ENCODE results near the gene KCNE3. TPM values are rescaled to one million over a fixed set of nuclear protein-coding genes. Genes with fewer than 3 reads are reported as not detected.
A peak's percentile ranks its signal among the peaks of the same experiment; 100 is the strongest.

Gene KCNE3
- total and polyA plus RNA-seq, 2 of the 13 experiments (the other 11 are each of a cell fraction or from before 2014, with no cell fraction given) = 0.33 to 2.2 TPM

DNA sequence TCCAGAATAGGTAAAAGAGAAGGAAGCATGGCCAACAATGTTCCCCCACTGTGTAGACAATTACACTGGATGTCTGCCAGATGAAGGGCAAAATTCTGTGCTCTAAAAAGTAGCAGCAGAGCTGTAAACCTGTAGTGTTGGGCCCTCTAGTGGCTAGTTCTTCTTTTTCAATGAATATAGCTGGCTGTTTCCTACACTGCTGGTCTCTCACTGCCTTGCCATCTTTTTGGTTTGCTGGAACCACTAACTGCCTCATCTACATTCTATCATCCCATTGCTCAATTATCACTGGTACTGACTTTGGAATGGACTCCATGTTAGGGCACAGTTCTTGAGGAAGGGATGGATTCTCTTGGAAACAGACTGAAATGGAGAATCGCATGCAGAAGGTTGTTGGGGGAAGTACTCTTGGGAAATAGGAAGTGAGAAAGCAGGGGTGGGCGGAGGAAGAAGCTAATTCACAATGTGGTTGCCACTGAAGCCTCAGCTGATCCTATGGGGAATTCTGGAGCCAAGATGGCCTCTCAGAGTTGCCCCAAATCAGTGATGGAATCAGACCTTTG lies 17.9 kb downstream of the KCNE3 start:
- no peak overlapping the region for H3K9ac ChIP-seq (ENCODE audit: insufficient read depth, low read depth, low read length)
- H3K27me3 ChIP-seq (ENCODE audit: control insufficient read depth in 1 of 2, insufficient read depth in 2 of 2, low read length in 2 of 2) = peaks cover 0 to 4% of the 10 kb centered on the region in 2 experiments; a peak in 1 of 5 replicates
- no peak overlapping the region for H3K4me2 ChIP-seq (ENCODE audit: low read depth, low read length)
- no peaks in the 10 kb centered on the region for H4K20me1 ChIP-seq (ENCODE audit: insufficient read depth, low read length)
- H3K27ac ChIP-seq (ENCODE audit: extremely low read length, insufficient read depth, low read length) = no peak overlapping the region
- no peak overlapping the region for H2AFZ ChIP-seq (ENCODE audit: low read length)
- no peak overlapping the region for H3K4me3 ChIP-seq (replicated peaks in 1 of 3; ENCODE audit: insufficient read depth in 1 of 3, low read depth in 2 of 3, low read length in 3 of 3)
- H3K36me3 ChIP-seq (replicated peaks in 1 of 2; ENCODE audit: control insufficient read depth in 1 of 2, insufficient read depth in 2 of 2, low read length in 2 of 2) = no peaks in the 10 kb centered on the region
- TF ChIP-seq, protein P1, sequence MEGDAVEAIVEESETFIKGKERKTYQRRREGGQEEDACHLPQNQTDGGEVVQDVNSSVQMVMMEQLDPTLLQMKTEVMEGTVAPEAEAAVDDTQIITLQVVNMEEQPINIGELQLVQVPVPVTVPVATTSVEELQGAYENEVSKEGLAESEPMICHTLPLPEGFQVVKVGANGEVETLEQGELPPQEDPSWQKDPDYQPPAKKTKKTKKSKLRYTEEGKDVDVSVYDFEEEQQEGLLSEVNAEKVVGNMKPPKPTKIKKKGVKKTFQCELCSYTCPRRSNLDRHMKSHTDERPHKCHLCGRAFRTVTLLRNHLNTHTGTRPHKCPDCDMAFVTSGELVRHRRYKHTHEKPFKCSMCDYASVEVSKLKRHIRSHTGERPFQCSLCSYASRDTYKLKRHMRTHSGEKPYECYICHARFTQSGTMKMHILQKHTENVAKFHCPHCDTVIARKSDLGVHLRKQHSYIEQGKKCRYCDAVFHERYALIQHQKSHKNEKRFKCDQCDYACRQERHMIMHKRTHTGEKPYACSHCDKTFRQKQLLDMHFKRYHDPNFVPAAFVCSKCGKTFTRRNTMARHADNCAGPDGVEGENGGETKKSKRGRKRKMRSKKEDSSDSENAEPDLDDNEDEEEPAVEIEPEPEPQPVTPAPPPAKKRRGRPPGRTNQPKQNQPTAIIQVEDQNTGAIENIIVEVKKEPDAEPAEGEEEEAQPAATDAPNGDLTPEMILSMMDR (CRISPR knock-in tag; IDR thresholded peaks at IDR 0.05) = peak; percentile 83
- peak; percentile 78 for TF ChIP-seq SMC3 (IDR thresholded peaks at IDR 0.05; ENCODE audit: low read length)
- peak; percentile 60; the same call in 1 of the 2 replicates for TF ChIP-seq RAD21 (CRISPR knock-in tag; IDR thresholded peaks at IDR 0.05)
- TF ChIP-seq TCF7L2 (IDR thresholded peaks at IDR 0.05; ENCODE audit: low read depth, low read length) = no peak
- no peak for TF ChIP-seq HES4 (CRISPR knock-in tag; IDR thresholded peaks at IDR 0.05; ENCODE audit: borderline replicate concordance)
- no peak for TF ChIP-seq KDM5B (CRISPR knock-in tag; IDR thresholded peaks at IDR 0.05; ENCODE audit: borderline replicate concordance)
- no peak for TF ChIP-seq RFXANK (CRISPR knock-in tag; IDR thresholded peaks at IDR 0.05)
- peak; percentile 86 for TF ChIP-seq STAG1 (CRISPR knock-in tag; IDR thresholded peaks at IDR 0.05)
- TF ChIP-seq PHB2 (IDR thresholded peaks at IDR 0.05; ENCODE audit: partially characterized antibody) = no peak
- no peak for TF ChIP-seq KLF15 (CRISPR knock-in tag; IDR thresholded peaks at IDR 0.05; ENCODE audit: borderline replicate concordance)
- TF ChIP-seq, protein P2, sequence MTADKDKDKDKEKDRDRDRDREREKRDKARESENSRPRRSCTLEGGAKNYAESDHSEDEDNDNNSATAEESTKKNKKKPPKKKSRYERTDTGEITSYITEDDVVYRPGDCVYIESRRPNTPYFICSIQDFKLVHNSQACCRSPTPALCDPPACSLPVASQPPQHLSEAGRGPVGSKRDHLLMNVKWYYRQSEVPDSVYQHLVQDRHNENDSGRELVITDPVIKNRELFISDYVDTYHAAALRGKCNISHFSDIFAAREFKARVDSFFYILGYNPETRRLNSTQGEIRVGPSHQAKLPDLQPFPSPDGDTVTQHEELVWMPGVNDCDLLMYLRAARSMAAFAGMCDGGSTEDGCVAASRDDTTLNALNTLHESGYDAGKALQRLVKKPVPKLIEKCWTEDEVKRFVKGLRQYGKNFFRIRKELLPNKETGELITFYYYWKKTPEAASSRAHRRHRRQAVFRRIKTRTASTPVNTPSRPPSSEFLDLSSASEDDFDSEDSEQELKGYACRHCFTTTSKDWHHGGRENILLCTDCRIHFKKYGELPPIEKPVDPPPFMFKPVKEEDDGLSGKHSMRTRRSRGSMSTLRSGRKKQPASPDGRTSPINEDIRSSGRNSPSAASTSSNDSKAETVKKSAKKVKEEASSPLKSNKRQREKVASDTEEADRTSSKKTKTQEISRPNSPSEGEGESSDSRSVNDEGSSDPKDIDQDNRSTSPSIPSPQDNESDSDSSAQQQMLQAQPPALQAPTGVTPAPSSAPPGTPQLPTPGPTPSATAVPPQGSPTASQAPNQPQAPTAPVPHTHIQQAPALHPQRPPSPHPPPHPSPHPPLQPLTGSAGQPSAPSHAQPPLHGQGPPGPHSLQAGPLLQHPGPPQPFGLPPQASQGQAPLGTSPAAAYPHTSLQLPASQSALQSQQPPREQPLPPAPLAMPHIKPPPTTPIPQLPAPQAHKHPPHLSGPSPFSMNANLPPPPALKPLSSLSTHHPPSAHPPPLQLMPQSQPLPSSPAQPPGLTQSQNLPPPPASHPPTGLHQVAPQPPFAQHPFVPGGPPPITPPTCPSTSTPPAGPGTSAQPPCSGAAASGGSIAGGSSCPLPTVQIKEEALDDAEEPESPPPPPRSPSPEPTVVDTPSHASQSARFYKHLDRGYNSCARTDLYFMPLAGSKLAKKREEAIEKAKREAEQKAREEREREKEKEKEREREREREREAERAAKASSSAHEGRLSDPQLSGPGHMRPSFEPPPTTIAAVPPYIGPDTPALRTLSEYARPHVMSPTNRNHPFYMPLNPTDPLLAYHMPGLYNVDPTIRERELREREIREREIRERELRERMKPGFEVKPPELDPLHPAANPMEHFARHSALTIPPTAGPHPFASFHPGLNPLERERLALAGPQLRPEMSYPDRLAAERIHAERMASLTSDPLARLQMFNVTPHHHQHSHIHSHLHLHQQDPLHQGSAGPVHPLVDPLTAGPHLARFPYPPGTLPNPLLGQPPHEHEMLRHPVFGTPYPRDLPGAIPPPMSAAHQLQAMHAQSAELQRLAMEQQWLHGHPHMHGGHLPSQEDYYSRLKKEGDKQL (CRISPR knock-in tag; IDR thresholded peaks at IDR 0.05; ENCODE audit: low read depth) = no peak
- TF ChIP-seq ZNF296 (CRISPR knock-in tag; conservative IDR thresholded peaks at IDR 0.05) = no peak
- intact Hi-C loops (cut with micrococcal nuclease; ENCODE audit: unreplicated experiment) = loop anchor here (1.0 kb wide), 2 partner anchors 61 to 193 kb away; no protein-coding TSS in a partner anchor
- no peaks in the 10 kb centered on the region for H3K79me2 ChIP-seq (ENCODE audit: insufficient read depth, low read length)
- H3K9me3 ChIP-seq (ENCODE audit: low read length) = no peaks in the 10 kb centered on the region
- peaks cover 4% of the 10 kb centered on the region; the same call in 1 of the 2 replicates for H3K4me1 ChIP-seq (ENCODE audit: insufficient read depth, low read length)
- WGBS (ENCODE audit: low lambda C conversion rate) = 76% methylated on average over 2 of the region's 2 CpGs
- BruUV-seq (replicated peaks) = no TSS peak
- FAIRE-seq (peak; percentile 87), ATAC-seq (peak; percentile 85), DNase-seq (ENCODE audit: low spot score) (peak; percentile 52)
- in situ Hi-C loops (cut with HindIII; ENCODE audit: extremely low pct_ligation_motif_present, low pct_unique_long_range_greater_than_20kb) = loop anchor here (10.0 kb wide), 1 partner anchor 55 kb away; the partner anchor contains the start of gene PGM2L1
- ChIA-PET POLR2A (interaction anchor here (0.8 kb wide), 1 partner anchor 194 kb away, joined by 4 read pairs; no protein-coding TSS in a partner anchor), CTCF (ENCODE audit: low intra/inter-chr PET ratio, low total read pairs) (interaction anchor here (2.1 to 4.6 kb wide), 2 partner anchors 61 to 193 kb away, joined by 21 to 43 read pairs; no protein-coding TSS in a partner anchor)

Data from HepG2 (cell line).